AG04449 (cell line): ENCODE results near the gene ADGRF4.

Experiments used
- CTCF ChIA-PET: fragments of 350-600 bp; formaldehyde crosslinking; extraction: SDS; loops from one replicate; lab custom pipeline; 2021; ENCODE audit warnings: antibody characterized with exemption; lab: Yijun Ruan, JAX
- POLR2A ChIA-PET: fragments of 400-600, 350-600 bp; formaldehyde crosslinking; extraction: SDS; loops from one replicate; lab custom pipeline; 2020; ENCODE audit warnings: antibody characterized with exemption, inconsistent platforms; lab: Yijun Ruan, JAX
- DNase-seq: peaks from one replicate; pipeline ENCODE4 v3.0.0-alpha.2; 2010; ENCODE audit warnings: low read depth, low spot score
- H3K4me3 ChIP-seq: 2 replicates; pipeline ENCODE4 v1.5.1; 2011; ENCODE audit warnings: low read depth, mild to moderate bottlenecking, control low read depth, low read length
- CTCF ChIP-seq: IDR thresholded peaks from one replicate; pipeline ENCODE4 v1.5.1; 2011; ENCODE audit warnings: mild to moderate bottlenecking, moderate library complexity, low read length, control low read depth, inconsistent platforms; ENCODE audit not compliant: insufficient read depth; ENCODE audit errors: missing control alignments

ADGRF4 gene

GRCh38 chr6:47722194-47722593, 23.8 kb downstream of the ADGRF4 start:
- no peak overlapping the region for H3K4me3 ChIP-seq
- POLR2A ChIA-PET = no interaction called here
- TF ChIP-seq CTCF = no peak
- no peak for DNase-seq
- CTCF ChIA-PET = interaction anchor here (1.2 kb wide), 1 partner anchor 11 kb away, joined by 3 read pairs; no protein-coding TSS in a partner anchor

- ChIA-PET CTCF (interaction anchor here (1.5 kb wide), 1 partner anchor 93 kb away, joined by 4 read pairs; no protein-coding TSS in a partner anchor), POLR2A (no interaction called here)
- no peak for DNase-seq
- no peak for TF ChIP-seq CTCF
- no peak overlapping the region for H3K4me3 ChIP-seq
Observed at GRCh38 chr6:47724300-47724699, 25.9 kb downstream of the ADGRF4 start.

- POLR2A ChIA-PET = no interaction called here
- DNase-seq = no peak
Observed at GRCh38 chr6:47727391-47727790, 29.0 kb downstream of the ADGRF4 start.

GRCh38 chr6:47729019-47729418, 30.6 kb downstream of the ADGRF4 start:
- POLR2A ChIA-PET = no interaction called here
- CTCF ChIA-PET = no interaction called here
- no peak for DNase-seq
- TF ChIP-seq CTCF = no peak
- no peak overlapping the region for H3K4me3 ChIP-seq

More at GRCh38 chr6:47727391-47727790, 29.0 kb downstream of the ADGRF4 start:
- TF ChIP-seq CTCF = no peak
- no peak overlapping the region for H3K4me3 ChIP-seq
- CTCF ChIA-PET = interaction anchor here (1.2 kb wide), 1 partner anchor 96 kb away, joined by 4 read pairs; no protein-coding TSS in a partner anchor

GRCh38 chr6:47729457-47729856, 31.1 kb downstream of the ADGRF4 start:
- ChIA-PET CTCF (no interaction called here), POLR2A (no interaction called here)
- no peak for TF ChIP-seq CTCF
- DNase-seq = no peak
- H3K4me3 ChIP-seq = no peak overlapping the region

- no peak for TF ChIP-seq CTCF
- ChIA-PET CTCF (interaction anchor here (0.9 to 3.0 kb wide), 9 partner anchors 11 to 321 kb away, joined by 3 to 45 read pairs (median 4); no protein-coding TSS in a partner anchor), POLR2A (no interaction called here)
- H3K4me3 ChIP-seq = no peak overlapping the region
- DNase-seq = no peak
Observed at GRCh38 chr6:47733879-47734558, 35.6 kb downstream of the ADGRF4 start.
